Ishikawa (cell line): Measurements from ENCODE around the gene ADK.

ENCODE experiments used
- CEBPB ChIP-seq: IDR thresholded peaks from 2 replicates; pipeline ENCODE4 v1.6.1; 2012
- CREB1 ChIP-seq: IDR thresholded peaks from 2 replicates; pipeline ENCODE4 v1.6.1; 2012; ENCODE audit warnings: low read depth
- EGR1 ChIP-seq: IDR thresholded peaks from 2 replicates; pipeline ENCODE4 v1.6.1; 2012
- EP300 ChIP-seq: IDR thresholded peaks from 2 replicates; pipeline ENCODE4 v1.6.1; 2012; ENCODE audit warnings: borderline replicate concordance
- FOXM1 ChIP-seq: IDR thresholded peaks from 2 replicates; pipeline ENCODE4 v1.6.1; 2012; ENCODE audit warnings: low read depth, borderline replicate concordance
- MAX ChIP-seq: IDR thresholded peaks from 2 replicates; pipeline ENCODE4 v1.6.1; 2012
- NFIC ChIP-seq: IDR thresholded peaks from 2 replicates; pipeline ENCODE4 v1.6.1; 2012
- RAD21 ChIP-seq: IDR thresholded peaks from 2 replicates; pipeline ENCODE4 v1.6.1; 2012; ENCODE audit warnings: low read depth
- REST ChIP-seq: IDR thresholded peaks from 2 replicates; pipeline ENCODE4 v1.6.1; 2012; ENCODE audit warnings: low read depth, mild to moderate bottlenecking
- TAF1 ChIP-seq: IDR thresholded peaks from 2 replicates; pipeline ENCODE4 v1.6.1; 2012; ENCODE audit warnings: low read depth, mild to moderate bottlenecking
- TCF12 ChIP-seq: IDR thresholded peaks from 2 replicates; pipeline ENCODE4 v1.6.1; 2012; ENCODE audit warnings: low read depth
- TEAD4 ChIP-seq: IDR thresholded peaks from 2 replicates; pipeline ENCODE4 v1.6.1; 2012
- USF1 ChIP-seq: IDR thresholded peaks from 2 replicates; pipeline ENCODE4 v1.6.1; 2012
- YY1 ChIP-seq: IDR thresholded peaks from 2 replicates; pipeline ENCODE4 v1.6.1; 2012; ENCODE audit warnings: low read depth
- ZBTB7A ChIP-seq: IDR thresholded peaks from 2 replicates; pipeline ENCODE4 v1.6.1; 2012; ENCODE audit warnings: low read depth

The ADK gene

GRCh38 chr10:74135452-74135851 is 15.6 kb upstream of the ADK start:
- TF ChIP-seq RAD21: no peak
- TF ChIP-seq CEBPB: no peak
- TF ChIP-seq NFIC: no peak
- no peak for TF ChIP-seq MAX
- TF ChIP-seq USF1: no peak
- TF ChIP-seq YY1: no peak
- TF ChIP-seq EGR1: no peak

GRCh38 chr10:74137992-74138391 is 13.0 kb upstream of the ADK start:
- TF ChIP-seq YY1 (no peak), TAF1 (no peak), CEBPB (no peak), TCF12 (no peak), NFIC (no peak), RAD21 (no peak)

- no peak for TF ChIP-seq USF1
- no peak for TF ChIP-seq YY1
- TF ChIP-seq EP300: no peak
- TF ChIP-seq CREB1: no peak
These were observed 11.0 kb upstream of the ADK start for GRCh38 chr10:74139981-74140380.

- TF ChIP-seq EGR1 (no peak), FOXM1 (no peak), EP300 (no peak), TEAD4 (no peak), TCF12 (no peak), YY1 (no peak), CEBPB (no peak), NFIC (no peak), MAX (no peak), TAF1 (no peak), ZBTB7A (no peak), USF1 (no peak), CREB1 (no peak), REST (no peak), RAD21 (no peak)
These were observed 10.5 kb upstream of the ADK start for GRCh38 chr10:74140553-74140952.

- TF ChIP-seq FOXM1: no peak
- TF ChIP-seq CREB1: no peak
- no peak for TF ChIP-seq REST
- TF ChIP-seq YY1: no peak
- no peak for TF ChIP-seq NFIC
- TF ChIP-seq EGR1: no peak
- TF ChIP-seq RAD21: no peak
- TF ChIP-seq EP300: no peak
- no peak for TF ChIP-seq USF1
- no peak for TF ChIP-seq ZBTB7A
- no peak for TF ChIP-seq TAF1
- TF ChIP-seq MAX: no peak
- no peak for TF ChIP-seq CEBPB
- TF ChIP-seq TCF12: no peak
- no peak for TF ChIP-seq TEAD4
These were observed 5.9 kb upstream of the ADK start for GRCh38 chr10:74145133-74145532.
